Stimulated activated CD8-positive, alpha-beta memory T cell treated with anti-CD3 and anti-CD28 coated beads, Interleukin-7, amount 100 ng/mL, for 24 hours (primary cell): ENCODE measurements around the gene WASHC2A.
A peak's percentile ranks its signal among the peaks of the same experiment; 100 is the strongest.
"Not testable (repeated sequence)": the region's sequence is repeated elsewhere in the genome, so short reads cannot be mapped to it uniquely, and the experiment has no call there.

ENCODE experiments used
- DNase-seq: peaks from one replicate; pipeline ENCODE4 v3.0.0-alpha.2; 2020; ENCODE audit warnings: low read depth

The WASHC2A gene, protein sequence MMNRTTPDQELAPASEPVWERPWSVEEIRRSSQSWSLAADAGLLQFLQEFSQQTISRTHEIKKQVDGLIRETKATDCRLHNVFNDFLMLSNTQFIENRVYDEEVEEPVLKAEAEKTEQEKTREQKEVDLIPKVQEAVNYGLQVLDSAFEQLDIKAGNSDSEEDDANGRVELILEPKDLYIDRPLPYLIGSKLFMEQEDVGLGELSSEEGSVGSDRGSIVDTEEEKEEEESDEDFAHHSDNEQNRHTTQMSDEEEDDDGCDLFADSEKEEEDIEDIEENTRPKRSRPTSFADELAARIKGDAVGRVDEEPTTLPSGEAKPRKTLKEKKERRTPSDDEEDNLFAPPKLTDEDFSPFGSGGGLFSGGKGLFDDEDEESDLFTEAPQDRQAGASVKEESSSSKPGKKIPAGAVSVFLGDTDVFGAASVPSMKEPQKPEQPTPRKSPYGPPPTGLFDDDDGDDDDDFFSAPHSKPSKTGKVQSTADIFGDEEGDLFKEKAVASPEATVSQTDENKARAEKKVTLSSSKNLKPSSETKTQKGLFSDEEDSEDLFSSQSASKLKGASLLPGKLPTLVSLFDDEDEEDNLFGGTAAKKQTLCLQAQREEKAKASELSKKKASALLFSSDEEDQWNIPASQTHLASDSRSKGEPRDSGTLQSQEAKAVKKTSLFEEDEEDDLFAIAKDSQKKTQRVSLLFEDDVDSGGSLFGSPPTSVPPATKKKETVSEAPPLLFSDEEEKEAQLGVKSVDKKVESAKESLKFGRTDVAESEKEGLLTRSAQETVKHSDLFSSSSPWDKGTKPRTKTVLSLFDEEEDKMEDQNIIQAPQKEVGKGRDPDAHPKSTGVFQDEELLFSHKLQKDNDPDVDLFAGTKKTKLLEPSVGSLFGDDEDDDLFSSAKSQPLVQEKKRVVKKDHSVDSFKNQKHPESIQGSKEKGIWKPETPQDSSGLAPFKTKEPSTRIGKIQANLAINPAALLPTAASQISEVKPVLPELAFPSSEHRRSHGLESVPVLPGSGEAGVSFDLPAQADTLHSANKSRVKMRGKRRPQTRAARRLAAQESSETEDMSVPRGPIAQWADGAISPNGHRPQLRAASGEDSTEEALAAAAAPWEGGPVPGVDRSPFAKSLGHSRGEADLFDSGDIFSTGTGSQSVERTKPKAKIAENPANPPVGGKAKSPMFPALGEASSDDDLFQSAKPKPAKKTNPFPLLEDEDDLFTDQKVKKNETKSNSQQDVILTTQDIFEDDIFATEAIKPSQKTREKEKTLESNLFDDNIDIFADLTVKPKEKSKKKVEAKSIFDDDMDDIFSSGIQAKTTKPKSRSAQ (N-terminal part only)

GRCh38 chr10:50067546-50068351, at the start of gene WASHC2A:
Gene WASHC2A, plus strand, starts transcription at chr10:50067954. Its CDS starts 52 bp downstream, at chr10:50068006.
- DNase-seq: peak; percentile 87

DNA sequence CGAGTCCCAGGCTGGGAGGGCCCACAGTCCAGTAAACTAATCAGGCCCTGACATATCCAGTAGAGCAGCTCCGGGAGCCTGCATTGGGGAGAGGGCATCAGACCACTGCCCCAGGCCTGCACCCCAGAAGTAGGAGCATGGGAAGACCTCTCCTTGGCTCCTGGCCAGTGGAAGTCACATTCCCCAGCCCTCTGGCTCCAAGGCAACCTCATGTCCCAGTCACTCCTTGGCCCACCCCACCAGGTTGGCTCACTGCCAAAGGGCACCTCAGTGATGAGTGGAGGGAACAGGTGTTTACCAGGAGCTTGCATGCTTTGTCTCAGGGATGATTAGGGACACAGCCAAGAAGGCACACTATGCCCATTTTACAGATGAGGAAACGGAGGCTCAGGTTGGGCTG, 48.5 kb upstream of the WASHC2A start:
- not testable (repeated sequence) for DNase-seq

- not testable (repeated sequence) for DNase-seq
Measured at GRCh38 chr10:50020451-50021024, 47.2 kb upstream of the WASHC2A start.

- DNase-seq: no peak
Measured at GRCh38 chr10:50021646-50022045, 46.1 kb upstream of the WASHC2A start.

DNA sequence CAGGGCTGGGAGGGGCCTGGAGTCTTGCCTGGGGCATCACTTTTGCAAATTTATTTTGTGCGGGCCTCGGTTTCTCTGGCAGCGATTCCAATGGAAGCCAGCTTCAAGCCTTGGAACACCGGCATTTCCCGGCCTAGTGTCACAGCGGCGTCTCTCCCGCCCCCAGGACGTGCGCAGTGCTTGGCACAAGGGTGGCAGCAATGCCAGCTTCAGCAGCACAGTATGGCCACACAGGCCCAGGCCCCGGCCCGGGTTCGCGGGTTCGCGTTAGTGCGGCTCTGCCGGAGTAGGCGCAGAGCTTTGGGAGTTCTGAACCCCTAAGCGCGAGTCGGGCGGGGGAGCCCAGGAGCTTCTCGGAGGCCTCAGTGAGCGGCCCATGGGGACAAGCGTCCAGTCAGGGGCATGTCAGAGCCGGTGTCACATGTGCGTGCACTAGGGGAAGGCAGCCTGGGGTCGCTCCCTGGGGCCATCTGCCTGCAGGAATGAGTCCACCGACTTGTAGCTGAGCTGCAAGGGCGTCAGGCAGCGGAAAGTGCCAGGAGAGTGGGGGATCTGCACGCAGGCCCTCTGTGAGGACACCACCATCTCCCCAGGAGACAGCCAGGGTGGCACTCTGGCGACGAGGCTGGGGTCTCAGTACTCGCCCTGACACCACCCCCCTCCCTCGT, 42.9 kb upstream of the WASHC2A start:
- DNase-seq: not testable (repeated sequence)

GRCh38 chr10:50025627-50026026, 42.1 kb upstream of the WASHC2A start:
- DNase-seq: no peak

GRCh38 chr10:50027195-50027594, 40.6 kb upstream of the WASHC2A start:
- no peak for DNase-seq

- DNase-seq: no peak
Measured at GRCh38 chr10:50033481-50033880, 34.3 kb upstream of the WASHC2A start.

DNA sequence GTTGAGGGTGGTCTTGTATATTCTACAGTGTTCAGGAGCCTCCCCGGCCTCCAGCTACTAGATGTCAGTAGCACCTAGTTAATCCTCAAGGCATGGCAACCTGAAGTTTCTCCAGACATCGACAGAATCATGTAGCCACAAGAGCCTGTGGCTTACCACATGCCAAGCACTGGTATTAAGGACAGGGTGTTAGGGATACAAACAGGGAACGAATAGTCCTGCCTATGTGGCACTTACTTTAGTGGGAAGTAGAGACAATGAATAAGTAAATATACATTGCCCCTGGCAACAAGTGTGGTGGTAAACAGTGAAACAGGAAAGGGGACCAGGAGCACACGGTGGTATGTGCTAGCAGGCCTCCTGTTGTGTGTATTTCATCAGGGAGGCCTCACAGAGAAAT, 32.4 kb upstream of the WASHC2A start:
- not testable (repeated sequence) for DNase-seq

- DNase-seq: no peak
Measured at GRCh38 chr10:50044941-50045664, 22.7 kb upstream of the WASHC2A start.

- DNase-seq: not testable (repeated sequence)
Measured at GRCh38 chr10:50046457-50046856, 21.3 kb upstream of the WASHC2A start.

DNA sequence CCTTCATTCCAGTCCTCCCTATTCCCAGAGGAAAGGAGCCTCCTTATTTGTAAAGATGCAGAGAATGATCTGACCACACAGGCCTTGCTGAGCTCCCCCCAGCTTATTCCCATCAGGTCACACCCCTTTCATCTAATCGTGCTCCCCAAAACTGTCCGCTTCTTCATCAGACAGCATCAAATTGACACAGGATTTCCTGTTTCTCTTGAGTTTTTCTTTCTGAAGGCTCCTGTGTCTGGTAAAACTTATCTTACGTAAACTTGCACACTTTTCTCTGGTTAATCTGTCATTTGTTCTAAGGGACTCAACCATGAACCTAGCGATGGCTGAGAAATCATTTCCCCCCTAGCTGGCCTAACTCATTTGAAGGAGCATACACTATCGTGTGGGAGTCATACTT, 20.2 kb upstream of the WASHC2A start:
- not testable (repeated sequence) for DNase-seq

DNA sequence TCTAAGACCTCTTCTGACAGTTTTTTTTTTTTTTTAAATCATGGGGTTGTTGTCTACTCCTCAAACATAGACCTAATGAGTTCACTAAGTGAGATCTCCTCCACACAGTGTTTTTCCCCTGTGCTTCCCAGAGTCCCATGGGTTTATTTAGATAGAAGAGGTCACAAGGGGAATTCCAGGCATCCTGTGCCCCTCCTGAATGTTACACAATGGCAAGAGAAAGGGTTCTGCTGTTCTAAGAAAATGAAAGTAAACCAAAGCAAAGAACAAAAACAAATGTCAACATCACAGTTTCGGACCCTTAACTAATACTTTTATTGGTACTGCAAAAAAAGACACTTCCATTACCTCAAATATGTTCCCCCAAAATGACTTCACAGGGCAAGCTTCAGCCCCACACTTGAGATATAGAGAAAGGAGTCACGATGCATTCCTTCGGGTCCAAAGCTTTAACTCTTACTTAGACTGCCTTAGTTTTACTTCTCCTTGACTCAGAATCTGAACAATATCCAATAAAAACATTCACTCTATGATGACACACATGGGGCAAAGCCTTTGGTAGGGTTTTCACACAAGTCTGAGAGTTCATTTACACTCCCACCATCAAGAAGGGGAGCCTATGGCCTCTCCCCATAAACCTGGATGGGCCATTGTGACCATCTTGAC, 15.6 kb upstream of the WASHC2A start:
- DNase-seq: not testable (repeated sequence)

DNA sequence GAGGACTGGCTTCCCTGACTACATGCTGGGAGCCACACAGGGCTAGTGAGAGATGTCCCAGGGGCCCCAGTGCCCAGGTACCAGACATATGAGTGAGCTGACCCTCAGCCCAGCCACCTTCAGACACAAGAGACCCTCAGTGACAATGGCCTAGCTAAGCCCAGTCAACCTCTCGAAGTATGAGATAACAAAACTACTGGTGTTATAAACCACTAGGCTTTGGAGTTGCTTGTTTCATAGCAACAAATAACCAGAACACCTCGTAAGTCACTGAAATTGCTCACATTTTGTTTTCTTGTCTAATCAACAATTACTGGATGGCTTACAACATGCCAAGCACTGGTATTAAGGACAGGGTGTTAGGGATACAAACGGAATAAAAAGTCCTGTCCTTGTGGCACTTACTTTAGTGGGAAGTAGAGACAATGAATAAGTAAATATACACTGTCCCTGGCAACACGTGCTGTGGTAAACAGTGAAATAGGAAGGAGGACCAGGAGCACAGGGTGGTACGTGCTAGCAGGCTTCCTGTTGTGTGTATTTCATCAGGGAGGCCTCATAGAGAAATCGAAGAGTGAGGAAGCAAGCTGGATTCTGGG, 14.9 kb upstream of the WASHC2A start:
- DNase-seq: not testable (repeated sequence)

DNA sequence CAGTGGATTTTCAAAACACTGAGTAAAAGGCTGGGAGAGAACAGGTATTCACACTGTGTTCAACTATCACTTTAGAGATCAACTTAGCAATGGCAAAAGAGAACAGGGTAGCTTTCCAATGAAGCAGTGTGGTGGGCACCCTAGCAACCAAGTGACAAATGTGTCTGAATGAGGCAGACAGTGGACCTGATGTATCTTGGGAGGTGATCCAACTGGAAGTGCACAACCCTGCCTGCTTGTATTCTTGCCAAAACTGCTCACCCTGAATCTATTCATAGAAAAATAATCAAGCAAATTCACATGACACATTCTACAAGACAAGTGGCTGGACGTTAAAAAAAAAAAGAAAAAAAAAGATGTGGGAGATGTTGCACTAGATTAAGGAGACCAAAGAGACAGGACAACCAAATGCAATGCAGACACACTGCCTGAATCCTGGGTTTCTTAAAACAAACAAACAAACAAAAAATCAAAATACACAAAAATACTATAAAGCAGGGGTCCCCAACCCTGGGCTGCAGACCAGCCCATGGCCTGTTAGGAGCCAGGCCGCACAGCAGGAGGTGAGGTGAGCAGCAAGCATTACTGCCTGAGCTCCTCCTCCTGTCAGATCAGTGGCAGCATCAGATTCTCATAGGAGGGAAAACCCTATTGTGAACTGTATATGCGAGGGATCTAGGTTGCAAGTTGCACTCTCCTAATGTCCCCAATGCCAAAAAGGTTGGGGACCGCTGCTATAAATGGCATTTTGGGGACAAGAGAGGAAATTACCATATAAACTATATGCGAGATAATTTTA, 12.1 kb upstream of the WASHC2A start:
- not testable (repeated sequence) for DNase-seq

GRCh38 chr10:50056654-50057053, 11.1 kb upstream of the WASHC2A start:
- not testable (repeated sequence) for DNase-seq

- not testable (repeated sequence) for DNase-seq
Measured at GRCh38 chr10:50058727-50059126, 9.0 kb upstream of the WASHC2A start.

DNA sequence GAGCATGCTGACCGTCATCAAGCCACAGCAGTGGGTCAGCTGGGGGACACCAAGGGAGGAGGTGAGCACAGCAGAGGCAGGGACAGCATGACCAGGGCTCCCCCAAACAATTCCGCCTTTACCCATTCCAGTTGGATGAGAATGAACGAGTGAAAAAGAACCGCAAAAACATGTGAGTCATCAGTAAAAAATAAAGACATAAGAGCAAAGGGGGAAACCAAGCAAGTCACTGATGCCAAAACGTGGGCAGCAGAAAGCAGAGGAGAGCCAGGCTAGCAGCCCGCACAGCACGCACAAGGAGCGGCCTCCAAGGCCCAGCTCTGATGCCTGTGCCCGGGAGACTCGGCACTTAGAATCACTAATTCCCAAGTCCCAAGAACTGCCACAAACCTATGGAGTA, 7.8 kb upstream of the WASHC2A start:
- not testable (repeated sequence) for DNase-seq
